ENCODE measurements around the gene SDK1.

DNA sequence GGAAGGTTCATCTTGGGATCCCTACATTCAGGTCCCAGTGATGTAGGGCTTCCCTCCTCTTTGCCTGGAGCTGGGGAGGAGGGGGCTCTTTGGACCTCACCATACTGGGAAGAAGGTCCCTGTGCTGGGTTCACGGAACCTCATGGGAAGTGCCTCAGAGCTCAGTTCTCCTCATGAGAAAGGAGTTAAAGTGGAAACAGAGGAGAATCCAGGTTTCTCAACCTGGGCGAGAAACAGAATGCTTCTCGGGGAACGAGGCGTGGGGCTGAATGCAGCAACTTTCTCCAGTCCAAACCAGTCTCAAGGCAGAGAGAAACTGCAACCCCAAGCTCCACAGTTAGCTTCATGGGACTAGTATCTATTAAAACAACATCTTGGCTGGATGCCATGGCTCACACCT lies 998.4 kb downstream of the SDK1 start:
- TF ChIP-seq RXRA (IDR thresholded peaks at IDR 0.05) = no peak
- TF ChIP-seq, protein P1, sequence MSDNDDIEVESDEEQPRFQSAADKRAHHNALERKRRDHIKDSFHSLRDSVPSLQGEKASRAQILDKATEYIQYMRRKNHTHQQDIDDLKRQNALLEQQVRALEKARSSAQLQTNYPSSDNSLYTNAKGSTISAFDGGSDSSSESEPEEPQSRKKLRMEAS (IDR thresholded peaks at IDR 0.05) = no peak
- TF ChIP-seq, protein P2, sequence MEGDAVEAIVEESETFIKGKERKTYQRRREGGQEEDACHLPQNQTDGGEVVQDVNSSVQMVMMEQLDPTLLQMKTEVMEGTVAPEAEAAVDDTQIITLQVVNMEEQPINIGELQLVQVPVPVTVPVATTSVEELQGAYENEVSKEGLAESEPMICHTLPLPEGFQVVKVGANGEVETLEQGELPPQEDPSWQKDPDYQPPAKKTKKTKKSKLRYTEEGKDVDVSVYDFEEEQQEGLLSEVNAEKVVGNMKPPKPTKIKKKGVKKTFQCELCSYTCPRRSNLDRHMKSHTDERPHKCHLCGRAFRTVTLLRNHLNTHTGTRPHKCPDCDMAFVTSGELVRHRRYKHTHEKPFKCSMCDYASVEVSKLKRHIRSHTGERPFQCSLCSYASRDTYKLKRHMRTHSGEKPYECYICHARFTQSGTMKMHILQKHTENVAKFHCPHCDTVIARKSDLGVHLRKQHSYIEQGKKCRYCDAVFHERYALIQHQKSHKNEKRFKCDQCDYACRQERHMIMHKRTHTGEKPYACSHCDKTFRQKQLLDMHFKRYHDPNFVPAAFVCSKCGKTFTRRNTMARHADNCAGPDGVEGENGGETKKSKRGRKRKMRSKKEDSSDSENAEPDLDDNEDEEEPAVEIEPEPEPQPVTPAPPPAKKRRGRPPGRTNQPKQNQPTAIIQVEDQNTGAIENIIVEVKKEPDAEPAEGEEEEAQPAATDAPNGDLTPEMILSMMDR (IDR thresholded peaks at IDR 0.05; ENCODE audit: low read depth, low read length, missing input control) = no peak
- no peak for TF ChIP-seq YY1 (IDR thresholded peaks at IDR 0.05)
- no peak for TF ChIP-seq GABPA (IDR thresholded peaks at IDR 0.05 in 1 of 2, conservative IDR thresholded peaks at IDR 0.05 in 1 of 2)
- TF ChIP-seq HNF4A (conservative IDR thresholded peaks at IDR 0.05) = no peak
- TF ChIP-seq, protein P3, sequence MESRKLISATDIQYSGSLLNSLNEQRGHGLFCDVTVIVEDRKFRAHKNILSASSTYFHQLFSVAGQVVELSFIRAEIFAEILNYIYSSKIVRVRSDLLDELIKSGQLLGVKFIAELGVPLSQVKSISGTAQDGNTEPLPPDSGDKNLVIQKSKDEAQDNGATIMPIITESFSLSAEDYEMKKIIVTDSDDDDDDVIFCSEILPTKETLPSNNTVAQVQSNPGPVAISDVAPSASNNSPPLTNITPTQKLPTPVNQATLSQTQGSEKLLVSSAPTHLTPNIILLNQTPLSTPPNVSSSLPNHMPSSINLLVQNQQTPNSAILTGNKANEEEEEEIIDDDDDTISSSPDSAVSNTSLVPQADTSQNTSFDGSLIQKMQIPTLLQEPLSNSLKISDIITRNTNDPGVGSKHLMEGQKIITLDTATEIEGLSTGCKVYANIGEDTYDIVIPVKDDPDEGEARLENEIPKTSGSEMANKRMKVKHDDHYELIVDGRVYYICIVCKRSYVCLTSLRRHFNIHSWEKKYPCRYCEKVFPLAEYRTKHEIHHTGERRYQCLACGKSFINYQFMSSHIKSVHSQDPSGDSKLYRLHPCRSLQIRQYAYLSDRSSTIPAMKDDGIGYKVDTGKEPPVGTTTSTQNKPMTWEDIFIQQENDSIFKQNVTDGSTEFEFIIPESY (IDR thresholded peaks at IDR 0.05) = no peak
- TF ChIP-seq, protein P4, sequence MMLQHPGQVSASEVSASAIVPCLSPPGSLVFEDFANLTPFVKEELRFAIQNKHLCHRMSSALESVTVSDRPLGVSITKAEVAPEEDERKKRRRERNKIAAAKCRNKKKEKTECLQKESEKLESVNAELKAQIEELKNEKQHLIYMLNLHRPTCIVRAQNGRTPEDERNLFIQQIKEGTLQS (IDR thresholded peaks at IDR 0.05) = no peak
- TF ChIP-seq, protein P5, sequence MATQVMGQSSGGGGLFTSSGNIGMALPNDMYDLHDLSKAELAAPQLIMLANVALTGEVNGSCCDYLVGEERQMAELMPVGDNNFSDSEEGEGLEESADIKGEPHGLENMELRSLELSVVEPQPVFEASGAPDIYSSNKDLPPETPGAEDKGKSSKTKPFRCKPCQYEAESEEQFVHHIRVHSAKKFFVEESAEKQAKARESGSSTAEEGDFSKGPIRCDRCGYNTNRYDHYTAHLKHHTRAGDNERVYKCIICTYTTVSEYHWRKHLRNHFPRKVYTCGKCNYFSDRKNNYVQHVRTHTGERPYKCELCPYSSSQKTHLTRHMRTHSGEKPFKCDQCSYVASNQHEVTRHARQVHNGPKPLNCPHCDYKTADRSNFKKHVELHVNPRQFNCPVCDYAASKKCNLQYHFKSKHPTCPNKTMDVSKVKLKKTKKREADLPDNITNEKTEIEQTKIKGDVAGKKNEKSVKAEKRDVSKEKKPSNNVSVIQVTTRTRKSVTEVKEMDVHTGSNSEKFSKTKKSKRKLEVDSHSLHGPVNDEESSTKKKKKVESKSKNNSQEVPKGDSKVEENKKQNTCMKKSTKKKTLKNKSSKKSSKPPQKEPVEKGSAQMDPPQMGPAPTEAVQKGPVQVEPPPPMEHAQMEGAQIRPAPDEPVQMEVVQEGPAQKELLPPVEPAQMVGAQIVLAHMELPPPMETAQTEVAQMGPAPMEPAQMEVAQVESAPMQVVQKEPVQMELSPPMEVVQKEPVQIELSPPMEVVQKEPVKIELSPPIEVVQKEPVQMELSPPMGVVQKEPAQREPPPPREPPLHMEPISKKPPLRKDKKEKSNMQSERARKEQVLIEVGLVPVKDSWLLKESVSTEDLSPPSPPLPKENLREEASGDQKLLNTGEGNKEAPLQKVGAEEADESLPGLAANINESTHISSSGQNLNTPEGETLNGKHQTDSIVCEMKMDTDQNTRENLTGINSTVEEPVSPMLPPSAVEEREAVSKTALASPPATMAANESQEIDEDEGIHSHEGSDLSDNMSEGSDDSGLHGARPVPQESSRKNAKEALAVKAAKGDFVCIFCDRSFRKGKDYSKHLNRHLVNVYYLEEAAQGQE (IDR thresholded peaks at IDR 0.05) = no peak
- TF ChIP-seq RAD21 (IDR thresholded peaks at IDR 0.05) = no peak
- TF ChIP-seq SP1 (IDR thresholded peaks at IDR 0.05) = no peak
- no peak for TF ChIP-seq TAF1 (conservative IDR thresholded peaks at IDR 0.05)
- TF ChIP-seq EGR1 (IDR thresholded peaks at IDR 0.05; ENCODE audit: low read depth in 2 of 2) = no peak
- TF ChIP-seq FOXA2 (IDR thresholded peaks at IDR 0.05) = no peak

All from liver (tissue), 3 donors.